PC-3 (cell line): Measurements from ENCODE around the gene TM2D1. TPM values are rescaled to one million over a fixed set of nuclear protein-coding genes. Genes with fewer than 3 reads are reported as not detected.
"Not testable (repeated sequence)": the region's sequence is repeated elsewhere in the genome, so short reads cannot be mapped to it uniquely, and the experiment has no call there.

Experiments used
- ATAC-seq: fragments of 200-7000 bp; cut with Tn5 transposase; 2 replicates; pipeline ENCODE4 v1.9.1; 2020; ENCODE audit warnings: mild to moderate bottlenecking, moderate library complexity
- BruUV-seq: library from RNA; stranded (reverse); fragments of 400-500 nt; replicated peaks from 2 replicates; lab custom pipeline; 2021; lab: Mats Ljungman, UMichigan
- CTCF ChIA-PET: fragments of 300-600 bp; sonication (Branson Sonifier 250); formaldehyde crosslinking; loops from one replicate; lab custom pipeline; 2022; ENCODE audit warnings: antibody characterized with exemption; lab: Charles Lee
- POLR2A ChIA-PET: fragments of 300-600 bp; sonication (Branson Sonifier 250); formaldehyde crosslinking; loops from one replicate; lab custom pipeline; 2022; ENCODE audit warnings: antibody characterized with exemption; ENCODE audit not compliant: unreplicated experiment; lab: Charles Lee
- DNase-seq: peaks from one replicate; pipeline ENCODE4 v3.0.0-alpha.2; 2015
- H2AFZ ChIP-seq: fragments of 300-600 bp; sonication (generic); 2 replicates; pipeline ENCODE4 v1.6.0; 2016; ENCODE audit warnings: antibody characterized with exemption, low read length
- H3F3A ChIP-seq: fragments of 300-600 bp; sonication (generic); one replicate; pipeline ENCODE4 v1.6.0; 2017; ENCODE audit warnings: antibody characterized with exemption, low read length, control low read depth, mild to moderate bottlenecking; ENCODE audit not compliant: unreplicated experiment
- H3K27ac ChIP-seq: fragments of 300-600 bp; sonication (generic); 2 replicates; pipeline ENCODE4 v1.5.1; 2016; ENCODE audit warnings: mild to moderate bottlenecking, low read length
- H3K27me3 ChIP-seq: fragments of 300-600 bp; sonication (generic); 2 replicates; pipeline ENCODE4 v1.6.1; 2016; ENCODE audit warnings: low read length, mixed read lengths
- H3K36me3 ChIP-seq: fragments of 300-600 bp; sonication (generic); 2 replicates; pipeline ENCODE4 v1.6.1; 2016; ENCODE audit warnings: low read depth, mixed run types, low read length, mixed read lengths
- H3K4me1 ChIP-seq: fragments of 300-600 bp; sonication (generic); 2 replicates; pipeline ENCODE4 v1.5.1; 2016; ENCODE audit warnings: low read length; ENCODE audit not compliant: insufficient read depth
- H3K4me2 ChIP-seq: fragments of 300-600 bp; sonication (generic); 2 replicates; pipeline ENCODE4 v1.6.0; 2016; ENCODE audit warnings: low read length
- H3K4me3 ChIP-seq: fragments of 300-600 bp; sonication (generic); 2 replicates; pipeline ENCODE4 v1.5.1; 2016; ENCODE audit warnings: mild to moderate bottlenecking, low read length, mixed read lengths
- H3K79me2 ChIP-seq: fragments of 300-600 bp; sonication (generic); 2 replicates; pipeline ENCODE4 v1.6.1; 2017; ENCODE audit warnings: low read length, mixed read lengths
- H3K9ac ChIP-seq: fragments of 300-600 bp; sonication (generic); 2 replicates; pipeline ENCODE4 v1.6.0; 2016; ENCODE audit warnings: mild to moderate bottlenecking, low read length
- H3K9me2 ChIP-seq: fragments of 300-600 bp; sonication (generic); replicated peaks from 2 replicates; pipeline ENCODE4 v1.6.1; 2016; ENCODE audit warnings: mixed run types, low read length, mixed read lengths
- H3K9me3 ChIP-seq: fragments of 300-600 bp; sonication (generic); 2 replicates; pipeline ENCODE4 v1.6.1; 2016; ENCODE audit warnings: low read length, mixed read lengths
- H4K20me1 ChIP-seq: fragments of 300-600 bp; sonication (generic); 2 replicates; pipeline ENCODE4 v1.6.1; 2016; ENCODE audit warnings: low read length, mixed read lengths
- EZH2 ChIP-seq: fragments of 300-600 bp; sonication (generic); IDR thresholded peaks from one replicate; pipeline ENCODE4 v1.6.1; 2017; ENCODE audit warnings: antibody characterized with exemption, mild to moderate bottlenecking, low read length; ENCODE audit not compliant: unreplicated experiment
- EZH2phosphoT487 ChIP-seq: fragments of 300-600 bp; sonication (generic); IDR thresholded peaks from 2 replicates; pipeline ENCODE4 v1.6.1; 2018; ENCODE audit warnings: mild to moderate bottlenecking, antibody characterized with exemption, low read length, borderline replicate concordance
- intact Hi-C: fragments of 100-400 bp; cut with micrococcal nuclease; formaldehyde crosslinking; loops from 2 replicates; pipeline ENCODE4 v1.9.0; 2023
- total RNA-seq: library from RNA; depleted of rRNA; stranded (reverse); fragments of >200 nt; gene quantifications from 2 replicates; pipeline ENCODE4 v1.2.3, GENCODE V29; 2014
- TF ChIP-seq, protein P1 (sequence below): fragments of 300-600 bp; sonication (generic); conservative IDR thresholded peaks from 2 replicates; pipeline ENCODE4 v1.5.1; 2017; ENCODE audit warnings: antibody characterized with exemption, low read depth, mild to moderate bottlenecking, low read length

The TM2D1 gene
- total RNA-seq, 1 experiment from 2014 or later, result 48.0 TPM

DNA sequence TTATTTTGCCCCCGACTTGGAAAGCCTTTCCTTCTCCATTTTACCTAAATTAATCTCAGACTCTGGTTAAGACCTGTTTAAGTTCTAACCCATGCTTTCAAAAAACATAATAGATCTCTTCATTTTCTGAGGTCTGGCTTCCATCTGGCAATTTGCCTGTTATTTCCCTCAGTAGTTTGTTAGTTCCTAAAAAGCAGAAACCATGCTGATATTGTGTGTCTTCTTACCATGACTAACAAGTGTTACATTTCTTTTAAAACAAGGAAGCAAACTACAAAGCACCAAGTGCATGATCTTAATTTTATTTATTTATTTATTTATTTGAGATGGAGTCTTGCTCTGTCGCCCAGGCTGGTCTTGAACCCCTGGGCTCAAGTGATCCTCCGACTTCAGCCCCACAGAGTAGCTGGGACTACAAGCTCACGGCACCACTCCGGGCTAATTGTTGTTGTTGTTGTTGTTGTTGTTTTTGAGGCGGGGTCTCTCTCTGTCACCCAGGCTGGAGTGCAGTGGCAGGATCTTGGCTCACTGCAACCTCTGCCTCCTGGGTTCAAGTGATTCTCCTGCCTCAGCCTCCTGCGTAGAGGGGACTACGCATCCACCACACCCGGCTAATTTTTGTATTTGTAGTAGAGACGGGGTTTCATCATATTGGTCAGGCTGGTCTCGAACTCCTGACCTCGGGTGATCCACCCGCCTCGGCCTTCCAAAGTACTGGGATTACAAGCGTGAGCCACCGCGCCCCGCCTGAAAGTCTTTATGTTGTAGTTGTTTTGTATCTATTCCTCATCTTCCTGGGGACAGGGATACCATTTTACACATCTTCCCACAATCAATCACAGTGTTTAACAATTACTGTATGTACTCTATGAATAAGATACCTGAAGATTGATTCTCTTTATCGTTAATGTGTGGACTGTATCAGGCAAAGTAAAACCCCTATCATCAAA, 16.1 kb upstream of the TM2D1 start:
- no peaks in the 10 kb centered on the region for H4K20me1 ChIP-seq
- H3K27me3 ChIP-seq, result no peaks in the 10 kb centered on the region
- DNase-seq, result no peak
- H3K27ac ChIP-seq, result peak overlapping the region; percentile 58; the same call in 1 of the 2 replicates
- no peaks in the 10 kb centered on the region for H3F3A ChIP-seq
- peak overlapping the region; percentile 92 for H3K4me2 ChIP-seq
- H2AFZ ChIP-seq, result peak overlapping the region; percentile 85
- H3K9me2 ChIP-seq, result no peaks in the 10 kb centered on the region
- no peak for ATAC-seq
- no peaks in the 10 kb centered on the region for H3K9me3 ChIP-seq
- intact Hi-C loops, result no loop called here
- no peak for TF ChIP-seq EZH2phosphoT487
- TF ChIP-seq, protein P1, sequence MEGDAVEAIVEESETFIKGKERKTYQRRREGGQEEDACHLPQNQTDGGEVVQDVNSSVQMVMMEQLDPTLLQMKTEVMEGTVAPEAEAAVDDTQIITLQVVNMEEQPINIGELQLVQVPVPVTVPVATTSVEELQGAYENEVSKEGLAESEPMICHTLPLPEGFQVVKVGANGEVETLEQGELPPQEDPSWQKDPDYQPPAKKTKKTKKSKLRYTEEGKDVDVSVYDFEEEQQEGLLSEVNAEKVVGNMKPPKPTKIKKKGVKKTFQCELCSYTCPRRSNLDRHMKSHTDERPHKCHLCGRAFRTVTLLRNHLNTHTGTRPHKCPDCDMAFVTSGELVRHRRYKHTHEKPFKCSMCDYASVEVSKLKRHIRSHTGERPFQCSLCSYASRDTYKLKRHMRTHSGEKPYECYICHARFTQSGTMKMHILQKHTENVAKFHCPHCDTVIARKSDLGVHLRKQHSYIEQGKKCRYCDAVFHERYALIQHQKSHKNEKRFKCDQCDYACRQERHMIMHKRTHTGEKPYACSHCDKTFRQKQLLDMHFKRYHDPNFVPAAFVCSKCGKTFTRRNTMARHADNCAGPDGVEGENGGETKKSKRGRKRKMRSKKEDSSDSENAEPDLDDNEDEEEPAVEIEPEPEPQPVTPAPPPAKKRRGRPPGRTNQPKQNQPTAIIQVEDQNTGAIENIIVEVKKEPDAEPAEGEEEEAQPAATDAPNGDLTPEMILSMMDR, result no peak
- TF ChIP-seq EZH2, result no peak
- POLR2A ChIA-PET, result no interaction called here
- H3K9ac ChIP-seq, result peak overlapping the region; percentile 83
- CTCF ChIA-PET, result no interaction called here
- peaks cover 22% of the 10 kb centered on the region for H3K4me1 ChIP-seq
- peaks cover 33% of the 10 kb centered on the region for H3K79me2 ChIP-seq
- no TSS peak for BruUV-seq
- peak overlapping the region; percentile 90 for H3K4me3 ChIP-seq
- no peaks in the 10 kb centered on the region for H3K36me3 ChIP-seq

DNA sequence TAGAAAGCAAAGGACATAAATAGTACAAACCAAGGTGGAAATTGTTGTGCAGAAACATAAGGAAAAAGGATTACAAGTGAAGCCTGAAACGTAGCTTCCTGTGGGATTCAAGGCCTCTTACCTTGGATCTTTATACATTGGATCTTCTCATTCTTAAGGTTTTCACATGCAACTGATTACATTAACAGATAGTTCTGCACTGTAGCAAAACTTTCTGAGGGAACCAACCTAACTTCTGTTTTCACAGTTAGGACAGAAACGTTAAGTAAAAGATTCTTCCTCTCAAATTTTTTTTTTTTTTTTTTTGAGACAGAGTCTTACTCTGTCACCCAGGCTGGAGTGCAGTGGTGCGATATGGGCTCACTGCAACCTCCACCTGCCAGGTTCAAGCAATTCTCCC, 7.8 kb upstream of the TM2D1 start:
- Histone ChIP-seq H3K79me2 (no peaks in the 10 kb centered on the region), H3K36me3 (no peaks in the 10 kb centered on the region), H3K9me3 (no peaks in the 10 kb centered on the region), H3K4me3 (no peak overlapping the region), H3K9ac (no peak overlapping the region), H3K27me3 (no peaks in the 10 kb centered on the region), H3K4me2 (no peak overlapping the region), H4K20me1 (no peaks in the 10 kb centered on the region), H3F3A (no peaks in the 10 kb centered on the region), H3K27ac (no peak overlapping the region), H2AFZ (no peak overlapping the region), H3K4me1 (no peaks in the 10 kb centered on the region), H3K9me2 (no peaks in the 10 kb centered on the region)
- no peak for ATAC-seq
- TF ChIP-seq EZH2 (no peak), EZH2phosphoT487 (no peak)
- TF ChIP-seq, protein P1, result no peak
- intact Hi-C loops, result no loop called here
- POLR2A ChIA-PET, result no interaction called here
- no peak for DNase-seq
- CTCF ChIA-PET, result no interaction called here
- no TSS peak for BruUV-seq

DNA sequence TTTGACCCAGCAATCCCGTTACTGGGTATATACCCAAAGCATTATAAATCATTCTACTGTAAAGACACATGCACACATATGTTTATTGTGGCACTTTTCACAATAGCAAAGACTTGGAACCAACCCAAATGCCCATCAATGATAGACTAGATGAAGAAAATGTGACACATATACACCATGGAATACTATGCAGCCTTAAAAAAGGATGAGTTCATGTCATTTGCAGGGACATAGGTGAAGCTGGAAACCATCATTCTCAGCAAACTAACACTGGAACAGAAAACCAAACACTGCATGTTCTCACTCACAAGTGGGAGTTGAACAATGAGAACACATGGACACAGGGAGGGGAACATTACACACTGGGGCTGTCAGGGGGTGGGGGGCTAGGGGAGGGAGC, 5.7 kb upstream of the TM2D1 start:
- H3K9me2 ChIP-seq, BruUV-seq, H3K4me2 ChIP-seq, H3K79me2 ChIP-seq, H2AFZ ChIP-seq, CTCF ChIA-PET, H3K4me3 ChIP-seq, H3K27me3 ChIP-seq, H3K9me3 ChIP-seq, ATAC-seq, H3K9ac ChIP-seq, H3K27ac ChIP-seq, H3F3A ChIP-seq, H3K36me3 ChIP-seq, H3K4me1 ChIP-seq, H4K20me1 ChIP-seq, DNase-seq, intact Hi-C loops, POLR2A ChIA-PET: not testable (repeated sequence)
